GM18868 (cell line): Measurements from ENCODE around the gene STX3.
"Not testable (repeated sequence)": the region's sequence is repeated elsewhere in the genome, so short reads cannot be mapped to it uniquely, and the experiment has no call there.

ENCODE experiments used
- ATAC-seq: cut with Tn5 transposase; IDR thresholded peaks from one replicate; pipeline ENCODE4 v1.9.1; 2021; ENCODE audit warnings: mild to moderate bottlenecking, moderate library complexity; ENCODE audit not compliant: unreplicated experiment

The STX3 gene

GRCh38 chr11:59785818-59786217, 30.6 kb downstream of the STX3 start:
- ATAC-seq, result no peak

GRCh38 chr11:59787255-59787588, 32.0 kb downstream of the STX3 start:
- ATAC-seq, result no peak

- ATAC-seq, result no peak
Observed at GRCh38 chr11:59787816-59788215, 32.6 kb downstream of the STX3 start.

- ATAC-seq, result no peak
Observed at GRCh38 chr11:59791639-59792038, 36.5 kb downstream of the STX3 start.

- no peak for ATAC-seq
Observed at GRCh38 chr11:59792507-59792906, 37.3 kb downstream of the STX3 start.

GRCh38 chr11:59794417-59794816, 39.2 kb downstream of the STX3 start:
- no peak for ATAC-seq

GRCh38 chr11:59800390-59801025, 45.3 kb downstream of the STX3 start:
- no peak for ATAC-seq

GRCh38 chr11:59801160-59801706, 46.1 kb downstream of the STX3 start:
- ATAC-seq, result no peak

- no peak for ATAC-seq
Observed at GRCh38 chr11:59801981-59802638, 46.9 kb downstream of the STX3 start.

- ATAC-seq, result no peak
Observed at GRCh38 chr11:59802639-59803176, 47.5 kb downstream of the STX3 start.

- no peak for ATAC-seq
Observed at GRCh38 chr11:59804061-59804460, 48.9 kb downstream of the STX3 start.

GRCh38 chr11:59807047-59807610, 52.0 kb downstream of the STX3 start:
- no peak for ATAC-seq

- ATAC-seq, result peak; percentile 95
Observed at GRCh38 chr11:59810189-59810910, 55.2 kb downstream of the STX3 start, which contains the start of gene MRPL16. Gene MRPL16, minus strand, starts transcription at chr11:59810778. Its CDS starts 120 bp downstream, at chr11:59810658.

GRCh38 chr11:59810911-59811259, 55.7 kb downstream of the STX3 start:
- ATAC-seq, result peak; percentile 9

- no peak for ATAC-seq
Observed at GRCh38 chr11:59812220-59812619, 57.0 kb downstream of the STX3 start.

GRCh38 chr11:59813364-59813763, 58.2 kb downstream of the STX3 start:
- no peak for ATAC-seq

GRCh38 chr11:59814021-59814420, 58.8 kb downstream of the STX3 start:
- ATAC-seq, result no peak

- no peak for ATAC-seq
Observed at GRCh38 chr11:59815754-59816153, 60.6 kb downstream of the STX3 start.

GRCh38 chr11:59816434-59816833, 61.3 kb downstream of the STX3 start:
- ATAC-seq, result not testable (repeated sequence)

GRCh38 chr11:59818572-59818971, 63.4 kb downstream of the STX3 start:
- ATAC-seq, result no peak

- peak; percentile 89 for ATAC-seq
Observed at GRCh38 chr11:59822989-59823566, 67.9 kb downstream of the STX3 start.
